Measurements from ENCODE around the gene PI4KB.

The PI4KB gene

GRCh38 chr1:151346082-151346768 lies 19.0 kb upstream of the PI4KB start:
- no peak for DNase-seq

- DNase-seq, result no peak
Observed at GRCh38 chr1:151344291-151344690, 17.1 kb upstream of the PI4KB start.

GRCh38 chr1:151343587-151343986 lies 16.4 kb upstream of the PI4KB start:
- DNase-seq, result no peak

- DNase-seq, result no peak
Observed at GRCh38 chr1:151342569-151342968, 15.4 kb upstream of the PI4KB start.

- DNase-seq, result no peak
Observed at GRCh38 chr1:151342021-151342420, 14.8 kb upstream of the PI4KB start.

- DNase-seq, result peak in 1 of 2 donors; percentile 76
Observed at GRCh38 chr1:151340870-151341754, 13.9 kb upstream of the PI4KB start.

- DNase-seq, result no peak
Observed at GRCh38 chr1:151336556-151336955, 9.3 kb upstream of the PI4KB start.

GRCh38 chr1:151334822-151335221 lies 7.6 kb upstream of the PI4KB start:
- DNase-seq, result no peak

- no peak for DNase-seq
Observed at GRCh38 chr1:151327903-151328674, 873 bp upstream of the PI4KB start.

GRCh38 chr1:151326619-151327222 lies 495 bp downstream of the PI4KB start:
- peak in 1 of 2 donors; percentile 73 for DNase-seq

- DNase-seq, result no peak
Observed at GRCh38 chr1:151325646-151326429, 1.4 kb downstream of the PI4KB start.

- DNase-seq, result no peak
Observed at GRCh38 chr1:151325231-151325630, 2.0 kb downstream of the PI4KB start.

- no peak for DNase-seq
Observed at GRCh38 chr1:151324390-151324930, 2.8 kb downstream of the PI4KB start.

- no peak for DNase-seq
Observed at GRCh38 chr1:151318975-151319374, 8.2 kb downstream of the PI4KB start.

- DNase-seq, result no peak
Observed at GRCh38 chr1:151315565-151316235, 11.5 kb downstream of the PI4KB start.

GRCh38 chr1:151314137-151314875 lies 12.9 kb downstream of the PI4KB start:
- DNase-seq, result no peak

- no peak for DNase-seq
Observed at GRCh38 chr1:151313501-151313900, 13.7 kb downstream of the PI4KB start.

- DNase-seq, result no peak
Observed at GRCh38 chr1:151312826-151313225, 14.4 kb downstream of the PI4KB start.

GRCh38 chr1:151312411-151312810 lies 14.8 kb downstream of the PI4KB start:
- no peak for DNase-seq

GRCh38 chr1:151311589-151312331 lies 15.5 kb downstream of the PI4KB start:
- peak; percentile 24 to 84 for DNase-seq
